Neutrophil (primary cell): ENCODE results near the gene HTD2.

ENCODE experiments used
- H3K27ac ChIP-seq: fragments of 200-600 bp; sonication (generic); 2 replicates; pipeline ENCODE4 v1.5.1; 2016; ENCODE audit warnings: mild to moderate bottlenecking, moderate library complexity
- H3K27me3 ChIP-seq: fragments of 200-600 bp; sonication (generic); 2 replicates; pipeline ENCODE4 v1.6.0; 2016; ENCODE audit warnings: mild to moderate bottlenecking
- H3K36me3 ChIP-seq: fragments of 200-600 bp; sonication (generic); 2 replicates; pipeline ENCODE4 v1.5.1; 2017
- H3K4me1 ChIP-seq, 2 experiments: fragments of 200-600 bp in 1 of 2; sonication (generic) in 1 of 2; 1 replicate in 1 of 2; 2 replicates in 1 of 2; pipeline versions ENCODE4 v1.5.1 to v1.6.1; 2013 to 2016; ENCODE audit warnings: low read depth in 1 of 2, low read length in 1 of 2, mild to moderate bottlenecking in 1 of 2, moderate library complexity in 1 of 2; ENCODE audit not compliant: control insufficient read depth in 1 of 2, insufficient read depth in 1 of 2
- H3K4me3 ChIP-seq, 2 experiments: fragments of 200-600 bp in 1 of 2; sonication (generic) in 1 of 2; 1 replicate in 1 of 2; 2 replicates in 1 of 2; pipeline ENCODE4 v1.5.1; 2013 to 2016; ENCODE audit warnings: low read depth in 1 of 2, low read length in 1 of 2, mild to moderate bottlenecking in 1 of 2, moderate library complexity in 1 of 2
- H3K9me3 ChIP-seq: fragments of 200-600 bp; sonication (generic); 2 replicates; pipeline ENCODE4 v1.5.1; 2016
- TF ChIP-seq, protein P1 (sequence below): fragments of 200-600 bp; sonication (generic); IDR thresholded peaks from 2 replicates; pipeline ENCODE4 v1.5.1; 2016; ENCODE audit warnings: antibody characterized with exemption

The HTD2 gene

DNA sequence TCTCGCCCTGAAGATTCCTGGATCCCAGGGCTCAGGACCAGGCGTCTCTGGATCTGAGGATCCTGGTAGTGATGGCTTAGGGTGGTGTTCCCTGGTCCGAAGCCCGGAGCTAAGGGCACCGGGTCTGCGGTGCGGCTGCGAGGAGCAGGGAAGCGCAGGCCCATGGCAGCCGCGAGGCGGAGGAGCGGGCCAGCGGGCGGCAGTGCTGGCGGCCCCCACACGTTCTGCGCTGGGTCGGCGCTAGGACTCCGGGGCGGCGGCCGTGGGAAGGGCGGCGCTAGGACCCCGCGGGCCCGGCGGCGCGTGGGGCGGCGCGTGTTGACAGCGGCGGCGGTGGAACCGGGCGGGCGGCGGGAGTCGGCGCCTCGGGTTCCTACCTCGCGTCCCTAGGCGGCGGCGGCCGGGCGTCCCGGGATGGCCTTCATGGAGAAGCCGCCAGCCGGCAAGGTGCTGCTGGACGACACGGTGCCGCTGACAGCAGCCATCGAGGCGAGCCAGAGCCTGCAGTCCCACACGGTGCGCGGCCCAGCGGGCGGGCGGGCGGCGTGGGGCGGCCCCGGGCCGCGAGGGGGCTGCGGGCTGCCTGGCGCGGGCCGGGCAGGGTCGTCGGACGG, 26.4 kb downstream of the HTD2 start, which contains the start of gene PXK:
Gene PXK (plus strand): TSS at position 318 of the 614 bp plus-strand sequence. CDS start 97 bp downstream, at position 415.
- Histone ChIP-seq H3K4me1 (peaks cover 36 to 44% of the 10 kb centered on the region in 2 experiments), H3K27ac (peak within 1 kb of the TSS; percentile 93), H3K4me3 (peak within 1 kb of the TSS; percentile 73 to 97), H3K27me3 (no peaks in the 10 kb centered on the region), H3K9me3 (no peaks in the 10 kb centered on the region), H3K36me3 (peaks cover 3% of the 10 kb centered on the region)
- TF ChIP-seq, protein P1, sequence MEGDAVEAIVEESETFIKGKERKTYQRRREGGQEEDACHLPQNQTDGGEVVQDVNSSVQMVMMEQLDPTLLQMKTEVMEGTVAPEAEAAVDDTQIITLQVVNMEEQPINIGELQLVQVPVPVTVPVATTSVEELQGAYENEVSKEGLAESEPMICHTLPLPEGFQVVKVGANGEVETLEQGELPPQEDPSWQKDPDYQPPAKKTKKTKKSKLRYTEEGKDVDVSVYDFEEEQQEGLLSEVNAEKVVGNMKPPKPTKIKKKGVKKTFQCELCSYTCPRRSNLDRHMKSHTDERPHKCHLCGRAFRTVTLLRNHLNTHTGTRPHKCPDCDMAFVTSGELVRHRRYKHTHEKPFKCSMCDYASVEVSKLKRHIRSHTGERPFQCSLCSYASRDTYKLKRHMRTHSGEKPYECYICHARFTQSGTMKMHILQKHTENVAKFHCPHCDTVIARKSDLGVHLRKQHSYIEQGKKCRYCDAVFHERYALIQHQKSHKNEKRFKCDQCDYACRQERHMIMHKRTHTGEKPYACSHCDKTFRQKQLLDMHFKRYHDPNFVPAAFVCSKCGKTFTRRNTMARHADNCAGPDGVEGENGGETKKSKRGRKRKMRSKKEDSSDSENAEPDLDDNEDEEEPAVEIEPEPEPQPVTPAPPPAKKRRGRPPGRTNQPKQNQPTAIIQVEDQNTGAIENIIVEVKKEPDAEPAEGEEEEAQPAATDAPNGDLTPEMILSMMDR, result peak; percentile 38

DNA sequence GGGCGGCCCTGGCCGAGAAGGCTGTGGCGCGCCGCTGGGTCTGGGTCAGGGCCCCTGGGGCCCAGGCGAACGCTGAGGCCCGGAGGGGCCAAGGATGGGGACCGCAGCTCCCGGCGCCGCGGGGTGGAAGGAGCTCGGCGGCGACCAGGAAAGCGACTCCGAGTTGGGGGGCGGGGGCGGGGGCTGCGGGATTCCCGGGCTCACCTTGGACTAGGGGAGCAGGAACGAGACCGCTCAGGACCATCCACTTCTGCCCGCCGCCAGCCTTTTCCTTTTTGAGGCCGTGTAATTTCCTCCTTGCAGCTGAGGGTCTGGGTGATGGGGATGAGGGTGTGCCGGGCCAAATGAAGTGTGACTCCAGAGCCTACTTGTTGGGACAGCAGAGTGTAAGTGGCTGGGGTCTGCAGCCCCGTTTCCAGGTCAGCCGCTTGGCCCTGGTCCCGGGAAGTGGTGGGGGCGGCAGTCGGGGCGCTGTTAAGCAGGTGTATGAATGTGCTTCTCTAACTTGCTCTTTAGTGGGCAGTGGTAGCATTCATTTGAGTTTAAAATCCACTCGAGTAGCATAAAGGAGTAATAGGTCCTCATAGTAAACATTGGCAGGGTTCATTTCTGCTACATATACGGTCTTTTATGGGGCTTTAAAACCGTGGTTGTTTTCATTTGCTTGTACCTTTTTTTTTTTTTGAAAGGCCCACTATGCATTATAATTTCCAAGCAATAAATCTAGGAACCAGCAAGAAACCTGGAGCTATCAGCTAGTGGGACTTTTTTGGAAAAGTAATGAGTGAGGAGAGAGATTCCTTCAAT, 27.1 kb downstream of the HTD2 start:
- peaks cover 36 to 50% of the 10 kb centered on the region in 2 experiments for H3K4me1 ChIP-seq

DNA sequence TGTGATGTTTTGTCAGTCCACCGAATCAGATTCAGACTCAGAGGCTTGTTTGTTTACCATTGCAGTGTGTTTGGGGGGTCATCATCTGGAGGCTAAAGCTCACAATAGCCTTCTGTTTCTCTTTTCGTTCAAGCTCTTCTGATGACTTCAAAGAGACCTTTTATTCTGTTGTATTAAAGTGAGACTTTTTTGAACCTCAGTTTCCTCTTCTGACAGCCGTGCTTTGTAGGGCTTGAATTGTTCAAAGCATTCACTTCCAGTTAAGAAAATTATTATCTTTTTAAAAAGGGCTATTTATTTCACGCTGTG, 27.6 kb downstream of the HTD2 start:
- Histone ChIP-seq H3K4me1 (peaks cover 36 to 51% of the 10 kb centered on the region in 2 experiments), H3K9me3 (no peaks in the 10 kb centered on the region), H3K4me3 (peak overlapping the region; percentile 73 to 97), H3K27ac (peak overlapping the region; percentile 93), H3K36me3 (peaks cover 3% of the 10 kb centered on the region), H3K27me3 (no peaks in the 10 kb centered on the region)
- TF ChIP-seq, protein P1, result no peak

More for the DNA sequence above, 27.1 kb downstream of the HTD2 start:
- H3K4me3 ChIP-seq, result peak overlapping the region; percentile 73 to 97
- peaks cover 3% of the 10 kb centered on the region for H3K36me3 ChIP-seq
- TF ChIP-seq, protein P1, result no peak
- peak overlapping the region; percentile 93 for H3K27ac ChIP-seq
- no peaks in the 10 kb centered on the region for H3K27me3 ChIP-seq
- no peaks in the 10 kb centered on the region for H3K9me3 ChIP-seq

DNA sequence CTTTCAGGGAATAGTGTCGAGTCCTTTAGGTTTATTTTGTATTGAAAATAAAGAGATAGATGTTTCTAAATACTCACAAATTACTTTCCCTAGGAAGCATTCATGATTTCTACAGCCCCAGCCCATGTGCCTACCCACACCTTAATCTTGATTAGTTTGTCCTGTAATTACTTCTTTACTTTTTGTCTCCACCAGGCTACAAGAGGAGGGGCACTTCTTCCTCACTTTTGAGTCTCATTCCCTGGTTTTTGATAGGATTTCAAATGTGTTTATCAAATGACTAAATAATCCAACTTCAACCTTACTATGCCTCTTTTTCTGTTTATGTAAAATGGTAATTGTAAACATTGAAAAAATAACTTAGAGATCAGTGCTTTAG, 28.2 kb downstream of the HTD2 start:
- Histone ChIP-seq H3K27ac (peak overlapping the region; percentile 93), H3K4me1 (peaks cover 36 to 51% of the 10 kb centered on the region in 2 experiments), H3K27me3 (no peaks in the 10 kb centered on the region), H3K4me3 (peak overlapping the region; percentile 73 to 97), H3K9me3 (no peaks in the 10 kb centered on the region), H3K36me3 (peaks cover 3% of the 10 kb centered on the region)
- TF ChIP-seq, protein P1, result no peak

DNA sequence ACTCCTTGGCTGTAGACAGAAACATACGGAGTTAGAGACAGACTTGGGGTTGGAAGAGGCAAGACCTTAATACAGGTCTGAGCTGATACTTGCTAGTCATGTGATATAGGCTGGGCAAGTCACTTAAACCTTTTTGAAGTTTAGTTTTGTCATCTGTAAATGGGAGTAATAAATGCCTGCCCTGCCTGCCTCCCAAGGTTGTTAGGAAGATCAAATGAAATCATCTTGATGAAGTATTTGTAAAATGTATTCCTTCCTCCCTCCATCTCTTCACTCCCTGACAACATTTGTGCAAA, 29.3 kb downstream of the HTD2 start:
- H3K36me3 ChIP-seq, result peaks cover 3% of the 10 kb centered on the region
- peak overlapping the region; percentile 93 for H3K27ac ChIP-seq
- H3K9me3 ChIP-seq, result no peaks in the 10 kb centered on the region
- H3K27me3 ChIP-seq, result no peaks in the 10 kb centered on the region
- peaks cover 36 to 51% of the 10 kb centered on the region in 2 experiments for H3K4me1 ChIP-seq
- TF ChIP-seq, protein P1, result no peak
- peak overlapping the region; percentile 73 to 97 for H3K4me3 ChIP-seq
